Cardiac fibroblast (primary cell): ENCODE measurements around the gene ATRIP.
"Not testable (repeated sequence)": the region's sequence is repeated elsewhere in the genome, so short reads cannot be mapped to it uniquely, and the experiment has no call there.

ENCODE experiments used
- DNase-seq, 2 donors: peaks; one replicate each; pipeline versions ENCODE4 v3.0.0 to v3.0.0-alpha.2; 2010; ENCODE audit warnings: low read depth in 2 of 2
- H3K4me3 ChIP-seq, 2 donors: replicated peaks in 1 of 2; 1 replicate in 1 of 2; 2 replicates in 1 of 2; pipeline ENCODE4 v1.5.1; 2011; ENCODE audit warnings: low read depth in 2 of 2, low read length in 2 of 2, mild to moderate bottlenecking in 2 of 2, moderate library complexity in 1 of 2
- TF ChIP-seq, protein P1 (sequence below): IDR thresholded peaks from one replicate; pipeline ENCODE4 v1.5.1; 2011; ENCODE audit warnings: low read depth, mild to moderate bottlenecking, low read length, inconsistent platforms

Gene ATRIP

DNA sequence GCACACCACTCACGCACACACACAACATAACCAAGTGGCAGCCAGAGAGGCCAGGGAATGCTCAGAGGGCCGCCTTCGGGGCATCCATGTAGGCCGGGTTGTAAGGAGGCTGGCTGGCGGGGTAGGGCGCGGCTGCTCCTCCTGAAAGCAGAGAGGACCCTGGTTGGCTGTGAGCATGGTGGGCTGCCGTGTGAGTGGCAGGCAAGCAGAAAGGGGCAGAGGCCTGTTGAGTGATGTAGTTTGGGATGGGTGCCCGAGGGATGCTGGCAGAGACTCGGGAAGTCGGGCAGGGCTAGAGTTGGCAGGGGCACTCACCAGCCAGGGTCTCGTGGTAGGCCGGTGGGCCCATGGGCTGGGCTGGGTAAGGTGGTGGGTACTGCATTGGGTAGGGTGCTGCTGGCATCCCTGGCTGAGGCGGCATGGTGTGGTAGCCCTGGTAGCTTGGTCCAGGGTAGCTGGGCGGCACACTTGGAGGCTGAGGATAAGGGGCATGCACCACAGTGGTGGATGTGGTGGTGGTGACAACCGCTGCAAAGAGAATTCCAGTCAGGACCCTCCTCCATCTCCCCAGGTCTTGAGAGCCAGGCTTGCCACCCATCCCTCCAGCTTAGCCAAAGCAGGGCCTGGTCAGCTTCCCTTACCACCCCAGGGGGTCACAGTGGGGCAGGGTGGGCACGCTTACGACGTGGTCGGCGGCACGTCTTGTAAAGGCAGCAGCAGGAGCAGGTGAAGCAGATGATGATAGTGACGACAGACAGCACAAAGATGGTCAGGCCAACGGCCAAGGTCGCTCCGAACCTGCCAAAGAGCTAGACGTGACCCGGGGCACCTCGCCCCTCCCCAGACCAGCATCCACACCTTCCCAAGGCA lies 22.7 kb downstream of the ATRIP start:
- no peak overlapping the region for H3K4me3 ChIP-seq
- DNase-seq = no peak
- TF ChIP-seq, protein P1, sequence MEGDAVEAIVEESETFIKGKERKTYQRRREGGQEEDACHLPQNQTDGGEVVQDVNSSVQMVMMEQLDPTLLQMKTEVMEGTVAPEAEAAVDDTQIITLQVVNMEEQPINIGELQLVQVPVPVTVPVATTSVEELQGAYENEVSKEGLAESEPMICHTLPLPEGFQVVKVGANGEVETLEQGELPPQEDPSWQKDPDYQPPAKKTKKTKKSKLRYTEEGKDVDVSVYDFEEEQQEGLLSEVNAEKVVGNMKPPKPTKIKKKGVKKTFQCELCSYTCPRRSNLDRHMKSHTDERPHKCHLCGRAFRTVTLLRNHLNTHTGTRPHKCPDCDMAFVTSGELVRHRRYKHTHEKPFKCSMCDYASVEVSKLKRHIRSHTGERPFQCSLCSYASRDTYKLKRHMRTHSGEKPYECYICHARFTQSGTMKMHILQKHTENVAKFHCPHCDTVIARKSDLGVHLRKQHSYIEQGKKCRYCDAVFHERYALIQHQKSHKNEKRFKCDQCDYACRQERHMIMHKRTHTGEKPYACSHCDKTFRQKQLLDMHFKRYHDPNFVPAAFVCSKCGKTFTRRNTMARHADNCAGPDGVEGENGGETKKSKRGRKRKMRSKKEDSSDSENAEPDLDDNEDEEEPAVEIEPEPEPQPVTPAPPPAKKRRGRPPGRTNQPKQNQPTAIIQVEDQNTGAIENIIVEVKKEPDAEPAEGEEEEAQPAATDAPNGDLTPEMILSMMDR = no peak

DNA sequence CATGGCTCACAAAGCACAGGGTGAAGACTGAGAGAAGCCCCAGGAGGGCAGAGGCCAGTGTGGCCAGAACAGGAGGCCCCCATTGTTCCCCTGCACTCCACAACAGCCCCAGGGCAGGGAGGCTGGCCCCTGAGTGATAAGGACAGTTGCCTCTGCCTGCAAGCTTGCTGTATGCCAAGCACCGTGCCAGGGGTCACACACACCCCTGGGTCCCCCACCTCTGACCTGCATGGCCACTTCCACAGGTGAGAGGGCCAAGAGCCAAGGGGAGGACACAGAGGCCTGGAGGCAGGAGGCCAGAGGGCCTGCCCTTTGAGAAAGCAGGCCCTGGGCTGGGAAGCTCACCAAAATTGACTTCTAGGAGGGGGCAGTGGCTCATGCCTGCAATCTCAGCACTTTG lies 23.7 kb downstream of the ATRIP start:
- no peak overlapping the region for H3K4me3 ChIP-seq
- DNase-seq = no peak
- TF ChIP-seq, protein P1 = no peak

DNA sequence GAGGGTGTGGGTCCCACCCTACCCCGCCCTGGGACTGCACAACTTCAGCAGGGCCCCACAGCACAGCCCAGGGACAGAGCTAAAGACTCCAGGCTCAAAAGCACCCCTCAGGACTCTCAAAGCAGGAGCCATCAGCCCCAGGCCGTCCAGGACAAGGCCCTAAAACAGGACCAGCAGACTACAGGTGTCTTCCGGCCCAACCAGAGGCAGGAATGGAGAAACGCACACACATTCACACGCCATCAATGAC lies 26.1 kb downstream of the ATRIP start:
- DNase-seq = no peak
- TF ChIP-seq, protein P1 = no peak
- peak overlapping the region; percentile 70 to 87 for H3K4me3 ChIP-seq

DNA sequence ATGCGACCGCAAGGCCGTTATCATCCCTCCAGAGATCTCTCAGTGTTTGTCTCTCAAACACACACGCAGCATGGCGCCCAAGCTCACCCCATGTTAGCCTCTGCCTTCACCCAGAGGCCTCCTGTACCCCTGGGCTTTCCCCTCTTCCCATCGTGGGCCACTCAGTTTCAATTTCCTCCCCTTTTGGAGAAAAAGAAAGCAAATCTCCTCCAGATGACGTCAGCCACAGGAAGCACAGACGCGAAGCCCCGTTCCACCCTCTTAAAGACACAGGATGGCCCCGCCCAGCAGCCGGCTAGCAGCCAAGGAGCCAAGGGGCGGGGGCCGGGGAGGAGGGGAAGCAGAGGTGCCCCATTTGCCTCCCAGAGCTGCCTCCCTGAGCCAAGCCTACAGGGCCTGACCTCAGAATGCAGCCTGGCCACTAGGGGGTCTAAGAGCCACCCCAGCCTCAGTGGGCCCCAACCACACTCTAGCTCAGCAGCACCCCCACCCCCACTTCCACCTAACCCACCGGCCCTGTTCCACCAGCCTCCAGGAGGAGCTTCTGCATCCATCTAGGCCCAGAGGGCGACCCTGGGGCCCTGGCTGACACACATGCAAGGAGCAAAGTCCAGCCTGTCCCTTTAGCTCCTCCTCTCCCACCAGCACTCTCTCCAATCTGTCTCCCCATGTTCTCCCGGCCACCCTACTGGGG lies 26.5 kb downstream of the ATRIP start:
- TF ChIP-seq, protein P1 = peak; percentile 35
- DNase-seq = peak; percentile 94 to 95
- peak overlapping the region; percentile 70 to 87 for H3K4me3 ChIP-seq

DNA sequence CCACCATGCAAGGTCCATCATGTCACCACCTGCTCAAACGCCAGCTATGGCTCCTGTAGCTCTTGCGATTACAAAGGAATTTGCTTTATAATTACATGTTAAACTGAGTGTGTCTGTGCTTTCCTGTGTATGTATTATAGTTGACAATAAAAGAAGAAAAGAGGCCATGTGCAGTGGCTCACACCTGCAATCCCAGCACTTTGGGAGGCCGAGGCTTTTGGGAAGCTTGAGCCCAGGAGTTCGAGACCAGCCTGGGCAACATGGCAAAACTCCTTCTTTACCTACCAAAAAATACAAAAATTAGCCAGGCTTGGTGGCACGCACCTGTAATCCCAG lies 27.0 kb downstream of the ATRIP start:
- DNase-seq = no peak
- TF ChIP-seq, protein P1 = no peak
- no peak overlapping the region for H3K4me3 ChIP-seq

DNA sequence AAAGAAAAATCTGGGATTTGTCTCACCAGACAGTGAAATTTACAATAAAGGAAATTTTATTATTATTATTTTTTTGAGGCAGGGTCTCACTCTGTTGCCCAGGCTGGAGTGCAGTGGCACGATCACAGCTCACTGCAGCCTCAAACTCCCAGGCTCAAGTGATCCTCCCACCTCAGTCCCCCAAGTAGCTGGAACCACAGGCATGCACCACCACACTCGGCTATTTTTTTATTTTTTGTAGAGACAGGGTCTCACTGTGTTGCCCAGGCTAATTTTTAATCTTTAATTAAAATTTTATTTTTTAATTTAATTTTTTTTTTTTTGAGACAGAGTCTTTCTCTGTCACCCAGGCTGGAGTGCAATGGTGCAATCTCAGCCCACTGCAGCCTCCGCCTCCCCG lies 27.5 kb downstream of the ATRIP start:
- H3K4me3 ChIP-seq, DNase-seq: not testable (repeated sequence)

DNA sequence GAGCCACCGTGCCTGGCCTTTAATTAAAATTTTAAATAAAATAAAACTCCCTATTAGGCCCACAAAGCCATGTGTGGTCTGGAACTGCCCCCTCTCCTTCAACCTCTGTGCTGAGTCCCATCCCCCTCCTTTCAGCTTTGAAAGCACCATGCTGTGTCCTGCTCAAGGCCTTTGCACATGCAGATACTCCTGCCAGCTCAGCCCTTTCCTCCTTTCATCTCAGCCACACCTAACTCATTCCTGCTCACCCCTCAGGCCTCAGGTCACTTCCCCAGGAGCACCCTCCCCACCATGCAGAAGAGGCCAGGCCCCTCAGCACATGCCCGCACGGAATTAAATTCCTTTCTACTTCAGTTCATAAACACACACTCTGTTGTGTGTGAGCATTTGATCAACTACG lies 28.1 kb downstream of the ATRIP start:
- DNase-seq = no peak
- TF ChIP-seq, protein P1 = no peak
- H3K4me3 ChIP-seq = no peak overlapping the region
